Muscle of leg (tissue), 11 donors: ENCODE measurements around the gene PLEKHB2. TPM values are rescaled to one million over a fixed set of nuclear protein-coding genes. Genes with fewer than 3 reads are reported as not detected.
A peak's percentile ranks its signal among the peaks of the same experiment; 100 is the strongest.
"Not testable (repeated sequence)": the region's sequence is repeated elsewhere in the genome, so short reads cannot be mapped to it uniquely, and the experiment has no call there.

Experiments
- DNase-seq: peaks from one replicate; pipeline ENCODE4 v3.0.0; 2013
- H3K27ac ChIP-seq: one replicate; pipeline ENCODE4 v1.5.1; 2013; ENCODE audit warnings: mild to moderate bottlenecking, low read length, control low read depth
- H3K27me3 ChIP-seq: one replicate; pipeline ENCODE4 v1.6.1; 2013; ENCODE audit warnings: low read length; ENCODE audit not compliant: control insufficient read depth, insufficient read depth
- H3K36me3 ChIP-seq: one replicate; pipeline ENCODE4 v1.6.1; 2013; ENCODE audit warnings: low read length; ENCODE audit not compliant: control insufficient read depth, insufficient read depth
- H3K4me1 ChIP-seq: one replicate; pipeline ENCODE4 v1.6.1; 2013; ENCODE audit warnings: low read length; ENCODE audit not compliant: control insufficient read depth, insufficient read depth
- H3K4me3 ChIP-seq: one replicate; pipeline ENCODE4 v1.5.1; 2013; ENCODE audit warnings: low read length, control low read depth
- H3K9me3 ChIP-seq: replicated peaks from 2 replicates; pipeline ENCODE4 v1.6.1; 2013; ENCODE audit warnings: low read depth, low read length; ENCODE audit not compliant: control insufficient read depth
- WGBS: methylation state at CpG from one replicate; pipeline ENCODE4 v1.1.5; 2013; ENCODE audit warnings: missing lambda C conversion rate; ENCODE audit not compliant: insufficient coverage; 5-methylcytosine and 5-hydroxymethylcytosine counted together
- polyA plus RNA-seq, 8 donors: library from polyadenylated mRNA; unstranded; fragments of 120-200 nt; gene quantifications; one replicate each; pipeline versions ENCODE4 v1.2.1 to v1.2.3, GENCODE V29; 2013; ENCODE audit warnings: inconsistent platforms in 1 of 8, low replicate concordance in 1 of 8; ENCODE audit not compliant: insufficient read length in 8 of 8, insufficient read depth in 1 of 8
- total RNA-seq: library from RNA; stranded (reverse); fragments of 120-200 nt; gene quantifications from one replicate; pipeline ENCODE4 v1.2.4, GENCODE V29; 2013

The PLEKHB2 gene
- total and polyA plus RNA-seq, 9 donors = 21.9 to 27.8 (median 23.4) TPM

GRCh38 chr2:131140581-131140980 is 35.4 kb downstream of the PLEKHB2 start:
- no peak for DNase-seq
- Histone ChIP-seq H3K36me3 (peaks cover 37% of the 10 kb centered on the region), H3K4me1 (no peaks in the 10 kb centered on the region), H3K9me3 (no peaks in the 10 kb centered on the region), H3K27me3 (no peaks in the 10 kb centered on the region), H3K27ac (no peak overlapping the region), H3K4me3 (no peak overlapping the region)
- WGBS = 93% methylated on average over 2 of the region's 2 CpGs

GRCh38 chr2:131142849-131143248 is 37.7 kb downstream of the PLEKHB2 start:
- Histone ChIP-seq H3K27me3 (no peaks in the 10 kb centered on the region), H3K9me3 (no peaks in the 10 kb centered on the region), H3K4me3 (no peak overlapping the region), H3K4me1 (no peaks in the 10 kb centered on the region), H3K27ac (no peak overlapping the region), H3K36me3 (peaks cover 46% of the 10 kb centered on the region)
- 100% methylated on average over 1 of the region's 5 CpGs for WGBS
- no peak for DNase-seq

- Histone ChIP-seq H3K36me3 (peaks cover 50% of the 10 kb centered on the region), H3K4me1 (no peaks in the 10 kb centered on the region), H3K9me3 (no peaks in the 10 kb centered on the region), H3K27ac (no peak overlapping the region), H3K4me3 (no peak overlapping the region), H3K27me3 (no peaks in the 10 kb centered on the region)
- WGBS = 79% methylated on average over 5 of the region's 6 CpGs
- DNase-seq = no peak
These were observed 38.7 kb downstream of the PLEKHB2 start for GRCh38 chr2:131143803-131144202.

GRCh38 chr2:131145040-131145439 is 39.9 kb downstream of the PLEKHB2 start:
- 60% methylated on average over 1 of the region's 2 CpGs for WGBS
- H3K36me3 ChIP-seq = peaks cover 44% of the 10 kb centered on the region

GRCh38 chr2:131146231-131146630 is 41.1 kb downstream of the PLEKHB2 start:
- H3K27me3 ChIP-seq = no peaks in the 10 kb centered on the region
- WGBS = 85% methylated on average over 5 of the region's 7 CpGs
- no peak overlapping the region for H3K27ac ChIP-seq
- H3K36me3 ChIP-seq = peaks cover 36% of the 10 kb centered on the region
- peak; percentile 34 for DNase-seq
- H3K4me3 ChIP-seq = no peak overlapping the region
- H3K4me1 ChIP-seq = no peaks in the 10 kb centered on the region
- no peaks in the 10 kb centered on the region for H3K9me3 ChIP-seq

More at GRCh38 chr2:131145040-131145439, 39.9 kb downstream of the PLEKHB2 start:
- Histone ChIP-seq H3K9me3 (no peaks in the 10 kb centered on the region), H3K4me1 (no peaks in the 10 kb centered on the region), H3K27me3 (no peaks in the 10 kb centered on the region), H3K4me3 (no peak overlapping the region), H3K27ac (no peak overlapping the region)
- no peak for DNase-seq

- Histone ChIP-seq H3K36me3 (peaks cover 36% of the 10 kb centered on the region), H3K27ac (no peak overlapping the region), H3K9me3 (no peaks in the 10 kb centered on the region), H3K27me3 (no peaks in the 10 kb centered on the region), H3K4me1 (no peaks in the 10 kb centered on the region), H3K4me3 (no peak overlapping the region)
- WGBS = no CpG with 5 or more reads among the region's 1 CpG
- DNase-seq = no peak
These were observed 41.6 kb downstream of the PLEKHB2 start for GRCh38 chr2:131146749-131147148.

GRCh38 chr2:131148426-131148825 is 43.3 kb downstream of the PLEKHB2 start:
- DNase-seq = no peak
- Histone ChIP-seq H3K27ac (no peak overlapping the region), H3K4me1 (no peaks in the 10 kb centered on the region), H3K4me3 (no peak overlapping the region), H3K27me3 (no peaks in the 10 kb centered on the region), H3K36me3 (peaks cover 32% of the 10 kb centered on the region), H3K9me3 (no peaks in the 10 kb centered on the region)
- 100% methylated on average over 1 of the region's 3 CpGs for WGBS

- not testable (repeated sequence) for H3K27ac ChIP-seq, DNase-seq, H3K27me3 ChIP-seq, H3K4me1 ChIP-seq, H3K4me3 ChIP-seq, H3K9me3 ChIP-seq
- peaks cover 30% of the 10 kb centered on the region for H3K36me3 ChIP-seq
- WGBS = 100% methylated on average over 2 of the region's 9 CpGs
These were observed 45.0 kb downstream of the PLEKHB2 start for GRCh38 chr2:131150109-131150508.

GRCh38 chr2:131151398-131151797 is 46.3 kb downstream of the PLEKHB2 start:
- H3K9me3 ChIP-seq = no peaks in the 10 kb centered on the region
- no peak overlapping the region for H3K4me3 ChIP-seq
- peaks cover 25% of the 10 kb centered on the region for H3K36me3 ChIP-seq
- no peak overlapping the region for H3K27ac ChIP-seq
- WGBS = 87% methylated on average over 6 of the region's 6 CpGs
- no peaks in the 10 kb centered on the region for H3K27me3 ChIP-seq
- no peaks in the 10 kb centered on the region for H3K4me1 ChIP-seq
- no peak for DNase-seq

GRCh38 chr2:131152074-131152473 is 46.9 kb downstream of the PLEKHB2 start:
- Histone ChIP-seq H3K4me1 (no peaks in the 10 kb centered on the region), H3K36me3 (peaks cover 21% of the 10 kb centered on the region), H3K27ac (no peak overlapping the region), H3K4me3 (no peak overlapping the region), H3K9me3 (no peaks in the 10 kb centered on the region), H3K27me3 (no peaks in the 10 kb centered on the region)
- WGBS = 28% methylated on average over 5 of the region's 7 CpGs
- DNase-seq = no peak

GRCh38 chr2:131153529-131153928 is 48.4 kb downstream of the PLEKHB2 start:
- no peak overlapping the region for H3K27ac ChIP-seq
- no peak for DNase-seq
- no peaks in the 10 kb centered on the region for H3K4me1 ChIP-seq
- H3K27me3 ChIP-seq = no peaks in the 10 kb centered on the region
- no peaks in the 10 kb centered on the region for H3K9me3 ChIP-seq
- H3K4me3 ChIP-seq = no peak overlapping the region
- H3K36me3 ChIP-seq = peaks cover 11% of the 10 kb centered on the region
- WGBS = 44% methylated on average over 1 of the region's 4 CpGs
